Astrocyte (in vitro differentiated cells and primary cell): Measurements from ENCODE around the gene IQGAP2.

Source experiments
- EZH2 ChIP-seq: IDR thresholded peaks from 2 replicates; pipeline ENCODE4 v1.6.1; 2012; ENCODE audit warnings: mild to moderate bottlenecking, low read length, inconsistent platforms; ENCODE audit not compliant: insufficient read depth
- TF ChIP-seq, protein P1 (sequence below): IDR thresholded peaks from 2 replicates; pipeline ENCODE4 v1.5.1; 2011; ENCODE audit warnings: low read depth, mild to moderate bottlenecking, inconsistent platforms, low read length, moderate library complexity; ENCODE audit not compliant: insufficient read depth

DNA sequence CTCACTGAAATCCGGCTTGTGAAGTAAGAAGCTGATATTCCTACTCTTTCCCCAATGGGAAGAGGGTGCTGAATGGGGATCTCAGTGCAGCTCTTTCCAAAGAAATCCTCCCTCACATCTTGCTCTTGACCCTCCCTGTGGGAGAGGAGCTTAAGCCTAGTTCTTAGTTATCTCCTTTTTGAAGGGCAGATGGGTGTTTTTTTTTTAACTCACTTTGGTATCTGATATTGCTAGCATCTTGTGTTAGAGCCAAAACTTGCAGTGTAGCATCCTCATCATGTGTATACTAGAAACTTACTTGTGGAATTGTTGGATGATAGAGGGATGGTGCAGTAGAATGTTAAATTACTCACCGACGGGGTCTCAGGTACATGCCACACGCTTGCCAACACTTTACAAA is 129.9 kb downstream of the IQGAP2 start:
- TF ChIP-seq, protein P1, sequence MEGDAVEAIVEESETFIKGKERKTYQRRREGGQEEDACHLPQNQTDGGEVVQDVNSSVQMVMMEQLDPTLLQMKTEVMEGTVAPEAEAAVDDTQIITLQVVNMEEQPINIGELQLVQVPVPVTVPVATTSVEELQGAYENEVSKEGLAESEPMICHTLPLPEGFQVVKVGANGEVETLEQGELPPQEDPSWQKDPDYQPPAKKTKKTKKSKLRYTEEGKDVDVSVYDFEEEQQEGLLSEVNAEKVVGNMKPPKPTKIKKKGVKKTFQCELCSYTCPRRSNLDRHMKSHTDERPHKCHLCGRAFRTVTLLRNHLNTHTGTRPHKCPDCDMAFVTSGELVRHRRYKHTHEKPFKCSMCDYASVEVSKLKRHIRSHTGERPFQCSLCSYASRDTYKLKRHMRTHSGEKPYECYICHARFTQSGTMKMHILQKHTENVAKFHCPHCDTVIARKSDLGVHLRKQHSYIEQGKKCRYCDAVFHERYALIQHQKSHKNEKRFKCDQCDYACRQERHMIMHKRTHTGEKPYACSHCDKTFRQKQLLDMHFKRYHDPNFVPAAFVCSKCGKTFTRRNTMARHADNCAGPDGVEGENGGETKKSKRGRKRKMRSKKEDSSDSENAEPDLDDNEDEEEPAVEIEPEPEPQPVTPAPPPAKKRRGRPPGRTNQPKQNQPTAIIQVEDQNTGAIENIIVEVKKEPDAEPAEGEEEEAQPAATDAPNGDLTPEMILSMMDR: no peak
- TF ChIP-seq EZH2: no peak
